ENCODE results near the gene STIM1. TPM values are rescaled to one million over a fixed set of nuclear protein-coding genes. Genes with fewer than 3 reads are reported as not detected.
"Not testable (repeated sequence)": the region's sequence is repeated elsewhere in the genome, so short reads cannot be mapped to it uniquely, and the experiment has no call there.

The STIM1 gene
- total RNA-seq, 1 donor from 2014 or later = 12.3 TPM

DNA sequence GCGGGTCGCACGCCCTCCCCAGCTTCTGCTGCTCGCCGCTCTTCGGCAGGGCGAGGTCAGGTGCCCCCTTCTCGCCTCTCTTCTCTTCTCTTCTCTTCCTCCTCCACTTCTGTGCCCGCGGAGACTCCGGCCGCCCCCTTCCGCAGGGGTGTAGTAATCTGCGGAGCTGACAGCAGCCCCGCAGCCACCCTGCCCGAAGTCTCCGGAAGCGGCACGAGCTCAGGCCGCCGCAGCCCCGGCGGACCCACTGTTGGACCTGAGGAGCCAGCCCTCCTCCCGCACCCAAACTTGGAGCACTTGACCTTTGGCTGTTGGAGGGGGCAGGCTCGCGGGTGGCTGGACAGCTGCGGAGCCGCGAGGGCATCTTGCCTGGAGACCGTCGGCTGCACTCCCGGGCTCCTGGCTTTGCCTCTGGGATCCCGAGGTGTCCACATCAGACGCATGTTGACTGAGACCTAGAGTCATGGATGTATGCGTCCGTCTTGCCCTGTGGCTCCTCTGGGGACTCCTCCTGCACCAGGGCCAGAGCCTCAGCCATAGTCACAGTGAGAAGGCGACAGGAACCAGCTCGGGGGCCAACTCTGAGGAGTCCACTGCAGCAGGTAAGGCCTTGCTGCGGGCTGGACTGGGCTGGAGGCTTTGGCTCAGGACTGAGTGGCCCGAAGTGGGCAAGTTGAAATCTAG is 486 bp downstream of the STIM1 start:
- DNase-seq = no peak

DNA sequence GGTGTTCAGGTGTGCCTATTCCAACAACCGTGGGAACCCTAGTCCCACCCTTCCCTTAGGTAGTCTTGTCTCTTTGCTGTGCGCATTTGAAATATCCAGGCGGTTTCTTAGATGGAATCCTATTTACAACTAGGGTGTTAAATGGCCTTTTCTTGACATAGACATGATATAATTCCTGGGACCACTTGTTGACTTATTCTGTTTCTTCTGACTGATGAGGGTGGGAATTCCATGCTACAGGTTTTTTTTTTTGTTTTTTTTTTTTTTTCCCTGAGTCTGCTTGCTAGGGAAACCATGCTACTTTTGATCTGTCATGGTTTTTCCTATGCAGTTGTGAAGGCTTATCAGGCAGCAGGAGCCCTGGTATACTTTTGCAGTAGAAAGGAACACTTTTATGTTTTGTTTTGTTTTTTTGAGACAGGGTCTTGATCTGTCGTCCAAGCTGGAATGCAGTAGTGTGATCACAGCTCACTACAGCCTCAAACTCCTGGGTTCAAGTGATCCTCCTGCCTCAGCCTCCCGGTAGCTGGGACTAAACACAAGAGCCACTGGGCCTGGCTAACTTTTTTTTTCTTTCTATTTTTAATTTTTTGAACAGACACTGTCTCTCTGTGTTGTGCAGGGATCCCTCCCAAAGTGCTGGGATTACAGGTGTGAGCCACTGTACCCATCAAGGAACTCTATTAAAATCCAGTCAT is 1.5 kb downstream of the STIM1 start:
- no peak for DNase-seq

DNA sequence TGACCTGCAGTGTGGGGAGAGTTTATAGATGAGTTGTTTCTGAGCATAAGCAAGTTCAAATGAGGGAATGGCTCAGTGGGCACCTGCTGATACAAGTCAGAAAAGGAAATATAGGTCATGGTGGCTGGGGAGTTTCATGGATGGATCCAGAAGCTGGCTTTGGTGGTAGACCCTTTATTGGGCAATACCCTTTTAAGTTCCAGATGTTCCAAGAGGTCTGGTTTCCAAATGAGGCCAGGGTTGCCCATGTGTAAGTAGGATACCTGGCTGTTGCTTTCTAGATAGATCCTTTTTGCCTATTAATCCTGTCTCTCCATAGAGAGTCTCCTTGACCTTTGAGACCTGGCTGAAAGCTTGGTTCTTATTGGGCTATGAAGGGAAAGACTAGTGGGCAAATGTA is 2.2 kb downstream of the STIM1 start:
- no peak for DNase-seq

- DNase-seq = no peak
These were observed 4.0 kb downstream of the STIM1 start for GRCh38 chr11:3859373-3859881.

- DNase-seq = no peak
These were observed 4.9 kb downstream of the STIM1 start for GRCh38 chr11:3860375-3860774.

- DNase-seq = not testable (repeated sequence)
These were observed 5.5 kb downstream of the STIM1 start for GRCh38 chr11:3860898-3861393.

- DNase-seq = no peak
These were observed 6.2 kb downstream of the STIM1 start for GRCh38 chr11:3861683-3862082.

DNA sequence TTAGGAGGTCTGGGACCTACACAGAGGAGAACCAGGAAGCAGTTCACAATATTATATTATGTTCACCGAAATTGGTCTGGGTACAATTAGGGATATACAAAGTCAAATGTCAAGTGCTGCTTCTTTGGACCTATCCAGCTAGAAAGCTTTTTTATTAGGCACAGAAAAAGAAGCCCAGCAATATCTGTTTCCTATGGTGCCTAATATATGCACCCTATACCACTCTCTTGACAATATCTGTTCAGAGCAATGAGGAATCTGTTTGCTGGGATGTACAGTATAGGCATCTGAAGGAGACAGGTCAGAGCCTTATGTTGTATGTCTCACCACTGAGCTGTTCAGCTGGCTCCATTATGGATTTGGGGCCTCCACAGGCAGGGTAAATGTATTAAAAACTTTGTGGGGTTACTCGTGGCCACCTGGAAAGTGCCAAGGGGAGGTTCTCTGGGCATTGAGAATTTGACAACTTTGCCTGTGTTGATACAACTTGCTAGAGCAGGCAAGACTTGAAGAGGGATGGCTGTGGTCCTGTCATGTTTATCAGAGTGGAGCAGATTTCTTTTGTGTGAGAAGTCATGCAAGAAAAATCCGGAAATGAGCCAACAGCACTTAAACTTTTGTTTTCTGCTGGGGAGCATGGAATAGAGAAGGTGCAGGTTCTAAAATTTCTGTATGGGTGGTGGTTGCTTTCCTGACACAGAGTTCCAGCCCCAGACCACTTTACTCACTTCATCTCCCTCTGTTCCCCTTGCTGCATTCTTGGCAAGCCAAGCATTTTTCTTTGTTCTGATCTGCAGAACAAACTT is 10.1 kb downstream of the STIM1 start:
- DNase-seq = no peak

DNA sequence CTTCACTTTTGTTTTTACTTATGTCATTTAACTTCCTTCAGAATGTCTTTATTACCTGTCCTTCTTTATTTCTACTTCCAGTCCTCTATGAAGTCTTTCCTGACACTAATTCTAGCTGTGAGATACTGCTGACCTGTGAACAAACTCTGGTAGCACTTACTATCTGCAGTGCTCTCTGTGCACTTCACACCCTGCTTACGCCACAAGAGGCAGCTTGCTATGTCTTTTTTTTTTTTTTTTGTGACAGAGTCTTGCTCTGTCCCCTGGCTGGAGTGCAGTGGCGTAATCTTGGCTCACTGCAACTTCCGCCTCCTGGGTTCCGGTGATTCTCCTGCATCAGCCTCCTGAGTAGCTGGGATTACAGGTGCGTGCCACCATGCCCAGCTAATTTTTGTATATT is 10.7 kb downstream of the STIM1 start:
- DNase-seq = no peak

DNA sequence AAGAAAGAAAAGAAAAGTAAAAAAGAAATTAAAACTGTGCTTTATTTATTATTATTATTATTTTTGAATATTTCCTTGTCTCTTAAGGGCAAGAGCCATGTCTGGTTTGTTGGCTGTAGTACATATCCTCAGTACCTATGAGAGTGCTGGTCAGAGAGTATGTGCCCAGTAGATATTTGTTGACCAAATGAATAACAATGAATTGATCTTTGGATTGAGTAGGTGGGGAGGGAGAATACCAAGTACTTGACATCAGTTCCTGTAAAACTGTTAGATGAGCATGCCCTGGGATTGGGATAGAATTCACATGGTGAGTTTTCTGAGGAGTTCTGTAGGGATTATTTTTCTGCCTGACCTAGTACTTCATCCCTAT is 11.4 kb downstream of the STIM1 start:
- no peak for DNase-seq

DNA sequence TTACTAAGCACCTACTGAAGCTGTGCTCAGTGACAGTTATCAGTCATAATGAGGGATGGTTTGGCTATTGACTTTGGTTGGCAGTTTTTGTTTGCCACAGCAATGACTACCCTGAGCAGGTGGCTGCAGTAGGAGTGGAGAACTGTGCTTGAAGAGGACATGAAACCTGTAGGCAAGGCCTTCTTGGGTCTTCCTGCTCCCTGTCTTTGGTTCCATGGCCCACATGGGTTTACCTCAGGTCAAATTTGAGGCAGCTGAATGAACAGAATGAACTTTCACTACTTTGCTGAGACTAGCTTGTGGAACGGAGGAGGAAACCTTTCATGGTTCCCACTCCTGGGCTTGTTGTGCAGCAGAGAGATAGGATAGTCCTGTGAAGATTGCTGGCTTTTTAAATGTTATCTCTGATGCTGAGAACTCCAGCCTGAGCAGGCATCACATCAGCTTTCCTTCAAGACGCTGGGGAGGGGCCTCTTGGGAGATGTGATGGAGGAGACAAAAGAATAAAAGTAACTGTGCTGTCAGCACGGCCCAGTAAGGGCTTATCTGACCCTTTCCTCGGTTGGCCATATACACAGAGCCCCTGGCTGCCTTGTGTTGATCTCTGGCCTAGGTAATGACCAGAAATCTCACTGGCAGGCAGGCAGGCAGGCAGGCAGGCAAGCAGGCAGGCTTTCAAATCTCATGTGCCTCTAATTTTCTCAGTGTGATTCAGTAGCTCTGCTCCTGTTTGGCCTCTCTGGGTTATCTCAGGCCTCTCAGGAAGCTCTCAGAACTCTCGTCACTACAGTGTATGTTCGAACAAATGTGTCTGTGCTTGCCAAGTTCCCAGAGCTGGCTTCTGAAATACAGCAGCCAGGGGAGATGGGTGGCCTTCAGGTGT is 12.0 kb downstream of the STIM1 start:
- DNase-seq = no peak

GRCh38 chr11:3873712-3874349 is 18.4 kb downstream of the STIM1 start:
- DNase-seq = no peak

- no peak for DNase-seq
These were observed 21.1 kb downstream of the STIM1 start for GRCh38 chr11:3876613-3877012.

DNA sequence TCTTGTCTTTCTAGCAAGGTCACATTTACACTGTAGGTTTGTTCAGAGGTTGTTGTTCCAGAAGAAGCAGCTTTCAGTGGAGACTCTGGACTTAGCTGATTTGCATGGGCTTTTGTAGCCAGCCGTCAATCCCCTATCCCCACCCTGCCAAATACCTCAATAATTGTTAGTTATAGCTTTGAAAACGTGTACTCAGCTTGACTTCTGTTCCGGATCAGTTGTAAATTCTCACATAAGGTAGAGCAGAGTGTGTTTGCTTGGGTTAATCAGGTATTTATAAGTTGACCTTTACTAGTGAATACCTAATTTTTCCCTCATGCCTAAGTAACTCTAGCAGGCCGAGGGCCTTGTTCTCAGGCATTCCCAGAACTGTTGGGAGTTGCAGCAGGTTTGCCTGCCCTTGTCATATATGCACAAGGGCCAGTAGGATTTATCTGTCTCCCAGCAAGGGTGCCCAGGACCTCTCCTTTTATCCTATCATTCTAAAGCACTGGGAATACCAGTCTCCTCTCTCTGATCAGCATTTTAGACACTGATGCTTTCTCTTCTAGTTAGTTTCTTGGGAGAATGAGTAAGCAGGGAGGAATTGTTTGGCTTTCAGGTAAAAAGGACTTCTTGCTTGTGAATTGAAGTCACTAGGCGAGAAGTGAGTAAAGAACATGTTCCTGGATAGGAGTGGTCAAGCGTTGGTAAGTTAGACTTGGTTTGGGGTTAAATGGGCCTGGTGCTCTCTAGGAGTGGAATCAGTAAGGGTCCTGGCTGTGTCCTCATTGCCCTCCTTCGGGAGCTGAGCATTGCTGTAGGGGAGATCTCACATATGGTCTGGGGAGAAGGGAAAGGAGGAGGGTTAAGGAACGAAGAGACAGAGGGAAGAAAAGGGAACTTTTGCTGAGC is 22.1 kb downstream of the STIM1 start:
- no peak for DNase-seq

GRCh38 chr11:3878258-3878584 is 22.8 kb downstream of the STIM1 start:
- DNase-seq = no peak

- no peak for DNase-seq
These were observed 23.9 kb downstream of the STIM1 start for GRCh38 chr11:3879216-3879966.

DNA sequence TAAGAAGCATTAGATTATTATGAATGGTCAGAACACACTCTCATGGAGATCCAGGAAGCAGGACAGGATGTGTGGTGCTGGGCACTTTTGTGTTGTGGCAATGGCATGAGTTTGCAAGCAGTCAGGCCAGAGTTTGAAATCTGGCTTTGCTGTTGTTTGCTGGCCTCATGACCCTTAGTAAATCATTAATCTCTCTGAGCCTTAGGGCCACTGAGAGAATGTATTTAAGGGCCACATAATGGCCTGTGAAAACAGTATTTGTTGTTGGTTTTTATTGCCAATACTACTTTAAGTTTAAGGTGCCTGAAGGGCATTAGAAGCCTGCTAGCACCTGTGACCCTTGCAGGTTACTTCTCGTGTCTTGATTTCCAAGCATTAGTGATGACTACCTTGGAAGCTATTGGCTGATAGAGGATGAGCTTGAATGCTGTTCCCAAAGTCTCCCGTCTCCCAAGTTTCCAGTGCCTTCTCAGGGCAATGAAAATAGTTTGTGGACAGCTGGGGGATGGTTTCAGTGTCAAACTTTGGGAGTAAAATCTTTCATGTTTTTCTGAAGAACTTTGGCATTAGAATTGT is 24.6 kb downstream of the STIM1 start:
- no peak for DNase-seq

- no peak for DNase-seq
These were observed 25.3 kb downstream of the STIM1 start for GRCh38 chr11:3880724-3881123.

GRCh38 chr11:3882655-3883054 is 27.2 kb downstream of the STIM1 start:
- DNase-seq = no peak

Measured in occipital lobe (tissue), 2 donors.